K562 (cell line): Measurements from ENCODE around the gene BMP2. TPM values are rescaled to one million over a fixed set of nuclear protein-coding genes. Genes with fewer than 3 reads are reported as not detected.

ENCODE experiments used
- ATAC-seq: fragments of 200-7000 bp; cut with Tn5 transposase; 3 replicates; pipeline ENCODE4 v1.9.1; 2020; ENCODE audit warnings: moderate library complexity
- BruUV-seq: library from RNA; stranded (reverse); fragments of 400-500 nt; replicated peaks from 2 replicates; lab custom pipeline; 2021; lab: Mats Ljungman, UMichigan
- CTCF ChIA-PET: fragments of 300-600 bp; formaldehyde crosslinking; extraction: SDS; loops from one replicate; lab custom pipeline; 2021; ENCODE audit warnings: low intra/inter-chr PET ratio; lab: Yijun Ruan, JAX
- POLR2A ChIA-PET: fragments of 300-600, 350-650 bp; sonication (Branson Sonifier 250); formaldehyde crosslinking; extraction: SDS; loops from one replicate; lab custom pipeline; 2021; ENCODE audit warnings: antibody characterized with exemption, inconsistent platforms; lab: Yijun Ruan, JAX
- DNase-seq, 4 experiments: peaks; one replicate each; pipeline versions ENCODE4 v3.0.0 to v3.0.0-alpha.2; 2011 to 2018; ENCODE audit warnings: low spot score in 3 of 4, mixed read lengths in 3 of 4; ENCODE audit errors: extremely low read depth in 1 of 4
- FAIRE-seq: peaks from 2 replicates; lab custom pipeline; 2011; peaks lifted over from hg19 to GRCh38; lab: Jason Lieb, UNC
- H2AFZ ChIP-seq: 2 replicates; pipeline ENCODE4 v1.6.0; 2011; ENCODE audit warnings: low read depth, low read length, control low read depth, inconsistent platforms
- H3K27ac ChIP-seq: fragments of 200-600 bp; 3 replicates; pipeline ENCODE4 v1.8.0; 2011; ENCODE audit warnings: low read depth, mild to moderate bottlenecking, control low read depth, inconsistent platforms, low read length, moderate library complexity, mixed read lengths; ENCODE audit errors: extremely low read depth
- H3K27me3 ChIP-seq, 2 experiments: fragments of 300-600 bp in 1 of 2; 2 replicates in 1 of 2; 3 replicates in 1 of 2; pipeline versions ENCODE4 v1.6.0 to v1.8.0; 2011; ENCODE audit warnings: inconsistent platforms in 2 of 2, low read length in 2 of 2, mild to moderate bottlenecking in 1 of 2, mixed read lengths in 1 of 2, moderate library complexity in 1 of 2; ENCODE audit not compliant: control insufficient read depth in 2 of 2, insufficient read depth in 2 of 2
- H3K36me3 ChIP-seq: fragments of 300-600 bp; 3 replicates; pipeline ENCODE4 v1.8.0; 2011; ENCODE audit warnings: mild to moderate bottlenecking, low read length, inconsistent platforms; ENCODE audit not compliant: control insufficient read depth, insufficient read depth
- H3K4me1 ChIP-seq, 2 experiments: fragments of 200-600 bp in 1 of 2; replicated peaks in 1 of 2; 2 replicates in 1 of 2; 3 replicates in 1 of 2; pipeline versions ENCODE4 v1.5.1 to v1.8.0; 2011; ENCODE audit warnings: inconsistent platforms in 2 of 2, low read length in 2 of 2, mild to moderate bottlenecking in 1 of 2, mixed read lengths in 1 of 2, moderate library complexity in 1 of 2; ENCODE audit not compliant: control insufficient read depth in 2 of 2, insufficient read depth in 2 of 2
- H3K4me2 ChIP-seq: 2 replicates; pipeline ENCODE4 v1.6.1; 2011; ENCODE audit warnings: low read length, control low read depth, inconsistent platforms, mixed read lengths; ENCODE audit not compliant: insufficient read depth
- H3K4me3 ChIP-seq: fragments of 200-600 bp; sonication (generic), shearing (Covaris generic); 2 replicates; pipeline ENCODE4 v1.5.1; 2016; ENCODE audit warnings: control low read depth, inconsistent platforms
- H3K79me2 ChIP-seq: fragments of 200-600 bp; 3 replicates; pipeline ENCODE4 v1.8.0; 2011; ENCODE audit warnings: low read length, inconsistent platforms; ENCODE audit not compliant: control insufficient read depth, insufficient read depth
- H3K9ac ChIP-seq, 2 experiments: 2 replicates each; pipeline versions ENCODE4 v1.6.0 to v1.6.1; 2011; ENCODE audit warnings: low read depth in 2 of 2, low read length in 2 of 2, control low read depth in 1 of 2, inconsistent platforms in 1 of 2, mild to moderate bottlenecking in 1 of 2, mixed read lengths in 1 of 2; ENCODE audit not compliant: insufficient read depth in 1 of 2
- H3K9me1 ChIP-seq: one replicate; pipeline ENCODE4 v1.6.0; 2011; ENCODE audit warnings: inconsistent platforms, mild to moderate bottlenecking, low read length, moderate library complexity; ENCODE audit not compliant: control insufficient read depth, insufficient read depth
- H3K9me3 ChIP-seq: replicated peaks from 2 replicates; pipeline ENCODE4 v1.5.1; 2011; ENCODE audit warnings: low read depth, low read length, inconsistent platforms; ENCODE audit not compliant: control insufficient read depth, insufficient read depth
- H4K20me1 ChIP-seq: replicated peaks from 2 replicates; pipeline ENCODE4 v1.6.1; 2011; ENCODE audit warnings: low read length, inconsistent platforms, mixed read lengths; ENCODE audit not compliant: control insufficient read depth, insufficient read depth
- BMI1 ChIP-seq: fragments of 150-350 bp; IDR thresholded peaks from 2 replicates; pipeline ENCODE4 v1.6.1; 2014; ENCODE audit warnings: low read length
- BRF1 ChIP-seq: IDR thresholded peaks from 3 replicates; pipeline ENCODE4 v1.6.1; 2011; ENCODE audit warnings: borderline replicate concordance, mild to moderate bottlenecking; ENCODE audit not compliant: insufficient read length; ENCODE audit errors: extremely low read depth
- HEY1 ChIP-seq: fragments of 250-450 bp; sonication (Bioruptor Pico); IDR thresholded peaks from 2 replicates; pipeline ENCODE4 v1.5.0; 2020; ENCODE audit warnings: mild to moderate bottlenecking, moderate library complexity, borderline replicate concordance
- MYNN ChIP-seq, 2 experiments: sonication (generic); formaldehyde crosslinking in 1 of 2; IDR thresholded peaks; 2 replicates each; pipeline versions ENCODE4 v1.5.0 to v1.6.1; 2016 to 2020; ENCODE audit warnings: antibody characterized with exemption in 1 of 2, missing genetic modification reagents in 1 of 2
- NCOA2 ChIP-seq, 2 experiments: fragments of 450-650 bp; IDR thresholded peaks; 2 replicates each; pipeline ENCODE4 v1.6.1; 2018; ENCODE audit warnings: mild to moderate bottlenecking in 2 of 2, moderate library complexity in 1 of 2; ENCODE audit not compliant: partially characterized antibody in 2 of 2
- NFE2L1 ChIP-seq: fragments of 450-650 bp; IDR thresholded peaks from 2 replicates; pipeline ENCODE4 v1.6.1; 2016; ENCODE audit warnings: missing genetic modification characterization, low read depth, mild to moderate bottlenecking, missing compliant biosample characterization, moderate library complexity, borderline replicate concordance
- RBFOX2 ChIP-seq: fragments of 200-400 bp; formaldehyde crosslinking; IDR thresholded peaks from 2 replicates; pipeline ENCODE4 v1.6.1; 2017; ENCODE audit warnings: low read depth, mild to moderate bottlenecking, low read length, moderate library complexity
- RBM22 ChIP-seq: fragments of 200-400 bp; formaldehyde crosslinking; IDR thresholded peaks from 2 replicates; pipeline ENCODE4 v1.6.1; 2018; ENCODE audit warnings: low read length, low read depth; ENCODE audit not compliant: poor library complexity, severe bottlenecking
- RERE ChIP-seq: sonication (generic); formaldehyde crosslinking; IDR thresholded peaks from 2 replicates; pipeline ENCODE4 v1.8.0; 2023; ENCODE audit warnings: missing genetic modification reagents, mild to moderate bottlenecking, borderline replicate concordance
- WHSC1 ChIP-seq: IDR thresholded peaks from one replicate; pipeline ENCODE4 v1.6.1; 2012; ENCODE audit warnings: low read length, control low read depth, inconsistent platforms
- ZNF644 ChIP-seq: fragments of 200-800 bp; sonication (Bioruptor generic); IDR thresholded peaks from 2 replicates; pipeline ENCODE4 v1.6.1; 2016; ENCODE audit warnings: low read depth, missing genetic modification characterization, missing compliant biosample characterization
- WGBS: fragments of 100-300 bp; shearing (Covaris generic); methylation state at CpG from one replicate; pipeline ENCODE4 v1.1.6; 2016; ENCODE audit warnings: low coverage, mixed read lengths; ENCODE audit not compliant: insufficient coverage; ENCODE audit errors: missing lambda C conversion rate; 5-methylcytosine and 5-hydroxymethylcytosine counted together
- in situ Hi-C: fragments of 300-500 bp; cut with MboI; formaldehyde crosslinking; loops from 4 replicates; pipeline ENCODE4 v1.15.0; 2018; ENCODE audit warnings: inconsistent platforms, mixed read lengths
- intact Hi-C: fragments of 100-400 bp; cut with micrococcal nuclease; formaldehyde crosslinking; loops from 2 replicates; pipeline ENCODE4 v1.14.2; 2022
- polyA plus RNA-seq, 8 experiments: library from polyadenylated mRNA; depleted of rRNA in 4 of 8; stranded (reverse) in 5 of 8; unstranded in 3 of 8; fragments of >200 nt; fragmentation: Nextera tagmentation in 2 of 8; fragmentation: Illumina TruSeq in 1 of 8; extraction: Ambion mirVana in 2 of 8; extraction: Trizol in 1 of 8; gene quantifications; 2 replicates each; pipeline versions ENCODE4 v1.2.1 to v1.2.3, GENCODE V29; 2011 to 2014; ENCODE audit warnings: inconsistent platforms in 1 of 8, missing spikeins in 1 of 8
- total RNA-seq, 7 experiments: library from RNA; depleted of rRNA in 6 of 7; stranded (reverse); fragments of >200 nt in 6 of 7; fragmentation: Illumina TruSeq in 2 of 7; extraction: Trizol in 2 of 7; gene quantifications; 2 replicates each; pipeline versions ENCODE4 v1.2.1 to v1.2.3, GENCODE V29; 2011 to 2021; ENCODE audit warnings: low replicate concordance in 1 of 7

BMP2 gene
- total and polyA plus RNA-seq, 9 of the 15 experiments (the other 6 are each of a cell fraction or from before 2014, with no cell fraction given), result 0.01 to 0.07 (median 0.03) TPM; not detected in 5

GRCh38 chr20:6814945-6815344 lies 47.5 kb downstream of the BMP2 start:
- WGBS, result 3% methylated on average over 3 of the region's 4 CpGs
- ATAC-seq (no peak), FAIRE-seq (no peak), DNase-seq (no peak)
- no TSS peak for BruUV-seq
- no peak for TF ChIP-seq BMI1
- no peak for TF ChIP-seq RBM22
- no peak for TF ChIP-seq RERE
- no peak for TF ChIP-seq WHSC1
- no peak for TF ChIP-seq RBFOX2
- no peak for TF ChIP-seq BRF1
- no peak for TF ChIP-seq NCOA2 (IDR thresholded peaks at IDR 0.05; ENCODE audit: partially characterized antibody in 2 of 2)
- no peak for TF ChIP-seq HEY1 (CRISPR knock-in tag)
- no peak for TF ChIP-seq MYNN (IDR thresholded peaks at IDR 0.05)
- TF ChIP-seq MYNN (CRISPR knock-in tag; IDR thresholded peaks at IDR 0.05), result no peak
- TF ChIP-seq ZNF644, result no peak
- no peak for TF ChIP-seq NFE2L1 (tag)
- Histone ChIP-seq H3K27me3 (no peaks in the 10 kb centered on the region), H3K4me2 (no peak overlapping the region), H3K4me3 (no peak overlapping the region), H2AFZ (no peak overlapping the region), H3K79me2 (no peaks in the 10 kb centered on the region), H3K9me1 (no peaks in the 10 kb centered on the region), H3K36me3 (no peaks in the 10 kb centered on the region), H3K9me3 (no peaks in the 10 kb centered on the region), H4K20me1 (no peaks in the 10 kb centered on the region), H3K4me1 (no peaks in the 10 kb centered on the region), H3K9ac (no peak overlapping the region), H3K27ac (no peak overlapping the region)
- CTCF ChIA-PET, result no interaction called here
- POLR2A ChIA-PET, result no interaction called here
- in situ Hi-C loops (no loop called here), intact Hi-C loops (no loop called here)
